GM19328 (cell line): ENCODE results near the gene WNK2.

Experiments used
- ATAC-seq: cut with Tn5 transposase; IDR thresholded peaks from one replicate; pipeline ENCODE4 v1.9.1; 2021; ENCODE audit warnings: mild to moderate bottlenecking, moderate library complexity; ENCODE audit not compliant: unreplicated experiment

The WNK2 gene

GRCh38 chr9:93212409-93212808 lies 28.5 kb downstream of the WNK2 start:
- no peak for ATAC-seq

- no peak for ATAC-seq
These were observed 32.1 kb downstream of the WNK2 start for GRCh38 chr9:93216073-93216365.

- ATAC-seq, result no peak
These were observed 33.8 kb downstream of the WNK2 start for GRCh38 chr9:93217706-93218105.

- no peak for ATAC-seq
These were observed 34.2 kb downstream of the WNK2 start for GRCh38 chr9:93218161-93218560.

DNA sequence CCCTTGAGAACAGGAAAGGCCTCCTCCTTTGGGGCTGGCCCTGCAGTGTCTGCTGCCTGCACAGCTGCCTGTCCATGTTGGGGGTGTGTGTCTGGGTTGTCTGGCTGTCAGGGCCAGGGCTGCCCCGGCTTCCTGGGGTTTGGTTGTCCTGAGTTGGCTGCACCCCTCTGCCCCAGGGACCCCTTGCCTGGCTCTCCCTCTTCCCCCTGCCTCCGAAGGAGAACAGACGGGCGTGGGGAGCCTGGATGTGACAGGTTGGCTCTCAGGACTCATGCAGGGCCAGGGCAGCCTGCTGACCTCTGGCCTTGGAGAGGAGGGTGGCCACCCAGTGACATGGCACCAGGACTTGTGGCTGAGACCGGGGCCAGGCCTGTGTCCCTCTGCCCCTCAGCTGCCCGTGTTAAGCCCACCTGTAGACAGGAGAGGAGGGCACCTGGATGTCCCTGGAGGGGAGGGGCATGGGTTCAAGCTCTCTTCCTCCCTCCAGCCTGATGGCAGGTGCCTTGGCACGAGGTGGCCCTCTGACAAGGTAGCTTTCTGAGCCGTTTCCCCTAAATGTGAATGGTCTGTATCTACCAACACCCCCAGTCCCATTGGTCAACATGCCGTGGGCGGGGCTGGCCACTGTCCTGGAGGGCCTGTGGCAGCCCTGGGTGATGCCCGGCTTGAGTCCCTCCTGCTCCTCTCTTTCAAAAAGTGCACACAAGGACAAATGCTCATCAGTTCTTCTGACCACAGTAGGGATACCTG lies 34.9 kb downstream of the WNK2 start:
- no peak for ATAC-seq

- no peak for ATAC-seq
These were observed 35.8 kb downstream of the WNK2 start for GRCh38 chr9:93219692-93220091.

DNA sequence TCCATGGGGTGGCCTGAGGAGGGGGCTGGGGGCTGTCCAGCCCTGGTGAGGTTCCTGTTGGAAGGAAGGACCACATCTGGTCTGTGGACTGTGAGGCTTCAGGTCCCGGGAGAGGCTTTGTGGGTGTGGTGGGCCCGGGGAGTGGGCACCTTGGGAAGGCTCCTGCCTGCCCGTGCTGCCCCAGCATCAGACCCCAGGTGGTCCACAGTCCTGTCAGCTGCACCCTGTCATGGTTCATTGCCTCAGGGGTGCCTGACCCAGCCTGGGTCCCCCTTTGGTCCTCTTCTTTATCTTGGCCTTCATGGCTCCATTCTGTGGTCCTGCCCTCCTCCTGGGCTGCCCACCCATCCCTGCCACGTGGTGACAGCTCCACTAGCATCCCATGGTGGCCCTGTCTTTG lies 36.7 kb downstream of the WNK2 start:
- no peak for ATAC-seq

DNA sequence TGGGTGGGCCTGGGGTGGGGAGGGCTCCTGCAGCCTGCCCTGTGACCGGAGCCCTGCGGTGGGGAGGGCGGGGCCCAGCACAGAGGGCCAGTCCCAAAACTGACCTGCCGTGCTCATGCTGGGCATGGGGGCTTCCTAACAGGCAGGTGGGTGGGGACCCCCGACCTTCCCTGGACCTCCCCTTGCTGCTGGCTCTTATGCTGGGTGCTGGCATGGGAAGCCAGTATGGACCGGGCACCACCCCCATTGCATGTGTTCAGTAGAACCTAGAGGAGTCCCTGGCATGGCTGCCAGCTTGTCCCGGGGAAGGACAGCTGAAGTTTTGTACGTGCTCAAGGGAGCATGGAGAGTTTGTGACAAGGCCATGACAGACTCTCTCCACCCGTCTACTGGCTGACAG lies 37.1 kb downstream of the WNK2 start:
- ATAC-seq, result no peak

DNA sequence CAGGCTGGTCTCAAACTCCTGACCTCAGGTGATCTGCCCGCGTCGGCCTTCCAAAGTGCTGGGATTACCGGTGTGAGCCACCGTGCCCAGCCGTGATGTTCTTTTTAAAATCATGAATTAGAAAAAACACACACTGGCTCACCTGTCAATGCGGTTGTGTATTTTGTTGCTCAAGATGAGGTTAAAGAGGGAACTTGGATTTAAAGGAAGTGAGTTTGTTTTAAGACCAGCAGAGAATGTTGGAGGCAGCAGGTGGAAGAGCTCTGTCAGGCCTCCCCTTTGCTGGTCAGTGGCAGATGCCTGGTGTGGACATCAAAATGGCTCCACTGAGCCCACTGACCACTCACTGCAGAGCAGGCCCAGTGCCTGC lies 38.9 kb downstream of the WNK2 start:
- no peak for ATAC-seq

- ATAC-seq, result no peak
These were observed 39.6 kb downstream of the WNK2 start for GRCh38 chr9:93223260-93224180.

- no peak for ATAC-seq
These were observed 40.7 kb downstream of the WNK2 start for GRCh38 chr9:93224591-93224990.

- no peak for ATAC-seq
These were observed 41.5 kb downstream of the WNK2 start for GRCh38 chr9:93225417-93225816.

- ATAC-seq, result no peak
These were observed 42.0 kb downstream of the WNK2 start for GRCh38 chr9:93225892-93226291.

DNA sequence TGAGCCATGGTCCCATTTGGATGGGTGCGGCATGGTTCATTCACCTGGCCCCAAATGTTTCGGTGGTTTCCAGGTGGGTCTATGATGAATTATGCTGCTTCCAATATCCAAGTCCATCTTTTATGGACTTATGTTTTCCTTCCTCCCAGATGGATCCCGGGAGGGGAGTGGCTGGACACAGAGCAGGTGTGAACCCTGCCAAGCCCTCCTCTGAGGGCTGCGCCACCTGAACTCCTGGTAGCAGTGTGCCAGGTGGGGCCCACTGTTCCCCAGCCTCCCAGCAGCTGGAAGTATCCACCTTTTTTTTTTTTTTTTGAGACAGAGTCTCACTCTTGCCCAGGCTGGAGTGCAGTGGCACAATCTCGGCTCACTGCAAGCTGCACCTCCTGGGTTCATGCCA lies 42.9 kb downstream of the WNK2 start:
- ATAC-seq, result no peak

DNA sequence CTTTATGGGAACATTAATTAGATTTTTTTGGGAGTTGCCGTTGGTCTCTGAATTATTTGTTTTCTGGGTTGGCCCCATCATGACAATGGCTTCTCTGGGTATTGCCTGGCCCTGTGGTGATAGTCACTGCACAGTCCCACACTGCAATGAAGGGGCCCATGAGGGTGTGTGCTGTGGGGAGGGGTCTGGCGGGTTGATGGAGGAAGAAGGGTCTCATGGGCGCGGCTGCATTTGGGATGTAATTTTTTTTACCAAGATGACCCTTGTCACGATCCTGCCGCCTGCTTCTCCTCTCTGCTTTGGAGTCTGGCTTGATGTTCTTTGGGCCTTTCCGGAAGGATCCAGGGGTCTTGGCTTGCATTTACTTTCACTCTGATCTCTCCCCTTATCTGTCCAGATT lies 44.1 kb downstream of the WNK2 start:
- ATAC-seq, result no peak

DNA sequence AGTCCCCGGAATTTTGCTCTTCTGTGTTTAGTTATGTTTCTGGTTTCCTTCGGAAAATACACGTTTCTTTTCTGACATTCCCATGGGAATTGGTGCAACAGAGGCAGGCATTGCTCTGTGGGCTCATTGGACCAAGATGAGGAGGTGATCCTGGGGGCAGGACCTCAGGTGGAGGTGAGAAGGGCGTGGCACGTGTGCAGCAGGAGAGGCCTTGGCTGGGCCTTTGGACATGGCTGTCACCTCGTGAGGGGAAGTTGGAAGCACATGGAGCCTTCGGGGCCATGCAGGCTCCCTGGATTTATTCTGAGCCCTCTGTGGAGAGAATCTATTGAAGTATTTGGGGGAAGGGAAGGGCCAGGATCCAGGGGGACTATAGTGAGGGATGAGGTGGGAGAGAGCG lies 44.5 kb downstream of the WNK2 start:
- ATAC-seq, result no peak

DNA sequence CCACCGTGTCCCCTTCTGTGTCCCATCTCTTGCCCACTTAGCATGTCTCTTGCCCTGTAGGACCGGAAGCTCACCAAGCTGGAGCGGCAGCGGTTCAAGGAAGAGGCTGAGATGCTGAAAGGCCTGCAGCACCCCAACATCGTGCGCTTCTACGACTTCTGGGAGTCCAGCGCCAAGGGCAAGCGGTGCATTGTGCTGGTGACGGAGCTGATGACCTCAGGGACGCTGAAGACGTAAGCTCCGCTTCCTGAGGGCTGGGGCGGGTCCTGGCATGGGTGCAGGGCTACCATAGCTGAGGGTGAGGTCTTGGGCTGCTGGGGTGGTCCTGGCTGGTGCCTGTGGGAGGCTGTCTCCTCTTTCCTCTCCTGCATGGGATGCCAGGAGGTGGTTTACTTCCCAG lies 45.7 kb downstream of the WNK2 start:
- no peak for ATAC-seq

DNA sequence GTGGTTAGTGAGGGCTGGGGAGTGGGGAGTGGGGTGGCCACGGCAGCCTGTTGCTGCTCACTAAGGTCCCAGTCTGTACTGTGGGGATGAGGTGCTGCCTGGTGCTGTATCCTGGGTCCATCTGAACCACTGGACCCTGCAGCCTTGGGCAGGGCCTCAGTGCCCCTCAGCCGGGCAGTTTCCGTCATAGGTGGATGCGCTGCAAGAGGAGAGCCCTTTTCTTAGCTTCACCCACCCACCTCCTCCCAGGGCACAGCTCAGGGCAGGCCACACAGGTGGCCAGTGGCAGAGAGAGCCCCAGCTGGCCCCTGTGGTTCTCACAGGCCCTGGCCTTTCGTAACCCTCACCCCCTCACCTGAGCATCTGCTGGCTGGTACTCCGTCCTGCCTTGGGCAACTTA lies 46.2 kb downstream of the WNK2 start:
- ATAC-seq, result no peak

- no peak for ATAC-seq
These were observed 46.7 kb downstream of the WNK2 start for GRCh38 chr9:93230601-93231000.

DNA sequence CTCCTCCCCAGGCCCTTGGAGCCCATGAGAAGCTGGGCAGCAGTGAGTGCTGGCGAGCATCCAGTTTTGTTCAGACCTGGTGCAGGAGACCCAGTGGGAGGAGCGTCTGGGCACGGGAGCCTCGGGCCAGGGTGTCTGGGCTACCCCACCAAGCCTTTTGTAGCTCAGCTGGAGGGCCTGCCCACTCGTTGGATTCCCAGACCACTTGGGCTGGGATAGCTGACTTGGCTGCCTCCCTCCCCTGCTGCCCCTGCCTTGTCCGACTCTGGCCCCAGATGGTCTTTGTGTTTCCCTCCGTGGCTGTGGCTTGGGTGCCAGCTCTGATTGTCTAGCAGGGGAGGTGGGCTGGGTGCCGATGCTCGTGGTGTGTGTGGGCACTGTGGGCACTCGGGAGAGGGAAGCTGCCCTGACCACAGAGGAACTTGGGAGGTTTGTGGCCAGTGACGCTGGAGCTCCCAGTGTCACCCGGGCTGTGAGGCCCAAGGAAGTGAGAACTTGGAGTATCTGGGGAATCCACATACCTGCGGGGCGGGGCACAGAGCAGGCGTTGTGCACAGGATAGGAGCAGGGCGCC lies 47.3 kb downstream of the WNK2 start:
- no peak for ATAC-seq

DNA sequence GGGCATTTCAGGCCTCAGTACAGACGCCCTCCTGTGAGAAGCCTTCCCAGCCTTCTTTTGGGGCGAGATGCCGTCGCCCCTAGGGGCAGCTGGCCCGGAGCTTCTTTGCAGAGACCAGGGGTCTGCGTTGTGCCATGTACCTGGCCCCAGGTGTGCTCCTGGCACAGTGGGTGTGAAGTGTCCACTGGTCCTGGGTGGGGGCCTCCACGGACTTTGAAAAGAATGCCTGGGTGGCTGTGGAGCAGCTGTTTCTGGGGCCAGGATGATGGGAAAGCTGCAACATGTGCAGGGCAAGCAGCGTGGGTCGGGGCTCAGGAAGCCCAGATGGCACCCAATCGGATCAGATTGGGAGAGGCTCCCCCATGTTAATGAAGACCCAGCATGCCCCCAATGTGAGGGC lies 47.8 kb downstream of the WNK2 start:
- ATAC-seq, result no peak

- no peak for ATAC-seq
These were observed 48.5 kb downstream of the WNK2 start for GRCh38 chr9:93232388-93232960.
